GM12892 (cell line): ENCODE data around the gene COG6.

ENCODE experiments used
- DNase-seq: peaks from one replicate; pipeline ENCODE4 v3.0.0; 2011; ENCODE audit not compliant: insufficient read length
- FAIRE-seq: peaks from 2 replicates; lab custom pipeline; 2011; peaks lifted over from hg19 to GRCh38; lab: Jason Lieb, UNC
- POLR2A ChIP-seq: IDR thresholded peaks from 2 replicates; pipeline ENCODE4 v1.6.1; 2011; ENCODE audit warnings: low read depth, low read length, control low read depth
- POLR2AphosphoS5 ChIP-seq: IDR thresholded peaks from 2 replicates; pipeline ENCODE4 v1.6.1; 2011; ENCODE audit warnings: low read depth, low read length, control low read depth
- TAF1 ChIP-seq: IDR thresholded peaks from 2 replicates; pipeline ENCODE4 v1.6.1; 2011; ENCODE audit warnings: low read depth, mild to moderate bottlenecking, control low read depth, low read length, borderline replicate concordance

The COG6 gene

GRCh38 chr13:39777527-39778061 lies 122.1 kb downstream of the COG6 start:
- no peak for FAIRE-seq
- TF ChIP-seq POLR2A (no peak), POLR2AphosphoS5 (no peak), TAF1 (no peak)
- DNase-seq: no peak

DNA sequence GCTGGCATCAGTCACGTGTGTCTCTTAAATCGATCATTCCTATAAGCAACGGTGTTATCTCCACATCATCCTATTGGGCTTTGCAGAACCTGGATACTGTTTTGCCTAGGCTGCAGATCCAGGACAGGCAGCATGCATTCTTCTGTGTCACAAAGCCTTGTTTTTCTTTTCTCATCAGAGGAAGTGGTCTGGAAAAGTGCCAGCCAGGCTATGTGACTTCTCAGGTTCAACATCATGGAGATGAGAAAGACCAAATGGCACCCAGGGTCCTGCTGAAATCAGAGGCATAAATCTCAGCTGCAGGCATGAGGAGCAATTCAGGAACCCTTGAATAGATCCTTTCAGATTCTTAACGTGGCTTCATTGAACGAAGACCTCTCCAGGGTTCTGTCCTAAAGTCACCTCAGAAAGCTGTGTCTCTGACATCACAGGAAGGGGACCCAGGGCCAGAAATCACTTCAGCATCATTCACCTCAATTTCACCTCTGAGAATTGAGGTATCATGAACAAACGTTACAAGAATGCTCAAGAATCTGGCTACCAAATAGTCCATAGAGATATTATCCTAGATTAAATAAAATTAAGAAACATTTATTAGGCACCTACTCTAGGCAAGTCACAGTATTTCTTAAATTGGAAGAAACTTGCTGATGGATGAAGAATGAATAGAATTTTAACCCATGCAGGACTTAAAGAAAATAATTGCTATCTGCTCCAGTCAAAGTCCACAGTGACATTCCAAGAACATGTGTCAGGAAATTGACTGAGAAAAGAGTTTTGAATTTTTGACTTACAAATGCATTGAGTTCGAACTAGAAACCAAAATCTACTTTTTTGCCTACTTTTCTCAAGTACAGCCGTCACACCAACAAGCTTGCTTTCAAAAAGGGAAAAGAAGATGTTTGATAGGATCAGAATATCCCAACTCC lies 124.1 kb downstream of the COG6 start:
- no peak for FAIRE-seq
- no peak for TF ChIP-seq TAF1
- TF ChIP-seq POLR2AphosphoS5: no peak
- TF ChIP-seq POLR2A: no peak
- DNase-seq: no peak

GRCh38 chr13:39780711-39781110 lies 125.2 kb downstream of the COG6 start:
- DNase-seq (no peak), FAIRE-seq (no peak)
- TF ChIP-seq TAF1 (no peak), POLR2A (no peak), POLR2AphosphoS5 (no peak)

DNA sequence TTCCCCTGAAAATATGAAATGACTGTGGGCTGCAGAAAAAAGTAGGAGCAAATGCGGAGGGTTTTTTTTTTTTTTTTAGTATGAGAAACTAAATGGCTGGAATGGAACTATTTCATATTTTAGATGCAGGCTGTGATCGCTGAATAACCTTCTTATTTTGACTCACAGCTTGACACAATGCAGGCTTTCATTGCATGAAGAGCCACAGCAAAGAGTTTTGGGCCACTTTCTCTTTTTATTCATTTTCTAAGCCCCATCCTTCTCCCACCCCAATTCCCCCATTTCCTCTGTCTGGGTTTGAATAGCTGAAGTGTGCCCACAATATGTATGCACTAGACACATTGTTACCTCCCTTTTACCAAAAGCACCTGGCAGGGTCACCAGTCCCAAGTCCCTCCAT lies 125.9 kb downstream of the COG6 start:
- TF ChIP-seq POLR2AphosphoS5 (no peak), POLR2A (no peak), TAF1 (no peak)
- DNase-seq (no peak), FAIRE-seq (no peak)

DNA sequence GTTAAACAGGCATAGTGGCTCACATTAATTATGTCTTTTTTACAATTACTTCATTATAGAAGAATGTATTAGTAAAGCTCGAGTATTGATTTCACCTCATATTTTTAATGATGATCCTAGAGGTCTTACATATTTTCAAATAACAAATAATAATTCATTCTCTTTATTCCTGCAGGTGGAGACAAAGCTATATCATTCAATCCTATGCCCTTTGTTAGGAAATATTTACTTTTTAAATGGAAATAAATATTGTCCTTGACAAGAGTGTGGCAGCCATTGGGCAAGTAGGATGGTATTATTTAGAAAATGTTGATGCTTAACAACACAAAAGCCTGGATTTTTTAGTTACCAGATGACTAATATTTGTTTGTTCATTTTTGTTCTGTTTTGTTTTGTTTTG lies 127.6 kb downstream of the COG6 start:
- DNase-seq (no peak), FAIRE-seq (no peak)
- TF ChIP-seq TAF1 (no peak), POLR2A (no peak), POLR2AphosphoS5 (no peak)

GRCh38 chr13:39784347-39784746 lies 128.9 kb downstream of the COG6 start:
- FAIRE-seq (no peak), DNase-seq (no peak)
- TF ChIP-seq POLR2AphosphoS5: no peak
- TF ChIP-seq TAF1: no peak

DNA sequence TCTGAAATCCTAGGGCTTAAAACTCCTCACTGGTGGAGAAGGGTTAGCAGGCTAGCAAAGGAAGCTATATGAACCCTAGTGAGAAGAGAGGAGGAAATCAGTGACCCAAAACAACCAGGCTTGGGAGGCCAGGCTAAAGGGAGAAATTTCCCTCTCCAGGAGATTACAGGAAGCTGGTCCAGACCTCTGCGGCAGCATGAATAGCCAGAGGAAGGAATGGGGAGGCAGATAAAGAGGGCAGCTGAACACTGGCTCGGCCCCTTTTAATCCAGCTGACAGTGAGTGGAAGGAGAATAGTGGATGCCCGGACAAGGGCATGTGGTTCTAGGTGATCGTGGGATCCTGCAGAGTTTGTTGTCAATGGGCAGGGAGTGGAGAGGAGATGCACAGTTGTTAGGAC lies 130.6 kb downstream of the COG6 start:
- TF ChIP-seq TAF1: no peak
- no peak for TF ChIP-seq POLR2AphosphoS5
- TF ChIP-seq POLR2A: no peak
- FAIRE-seq (no peak), DNase-seq (no peak)

GRCh38 chr13:39787086-39787487 lies 131.6 kb downstream of the COG6 start:
- FAIRE-seq: no peak
- TF ChIP-seq TAF1 (no peak), POLR2AphosphoS5 (no peak), POLR2A (no peak)
- DNase-seq: no peak

- no peak for FAIRE-seq
- no peak for DNase-seq
- TF ChIP-seq POLR2AphosphoS5: no peak
- TF ChIP-seq POLR2A: no peak
Observed at GRCh38 chr13:39788102-39788501, 132.6 kb downstream of the COG6 start.

GRCh38 chr13:39789451-39789850 lies 134.0 kb downstream of the COG6 start:
- TF ChIP-seq TAF1: no peak
- TF ChIP-seq POLR2A: no peak
- no peak for TF ChIP-seq POLR2AphosphoS5
- no peak for FAIRE-seq
- DNase-seq: no peak
